Panc1 (cell line): Measurements from ENCODE around the gene PPP1CC. TPM values are rescaled to one million over a fixed set of nuclear protein-coding genes. Genes with fewer than 3 reads are reported as not detected.

Experiments used
- ATAC-seq: fragments of 200-7000 bp; cut with Tn5 transposase; 2 replicates; pipeline ENCODE4 v1.9.1; 2020; ENCODE audit warnings: mild to moderate bottlenecking, moderate library complexity
- BruUV-seq: library from RNA; stranded (reverse); fragments of 400-500 nt; replicated peaks from 2 replicates; lab custom pipeline; 2021; lab: Mats Ljungman, UMichigan
- CTCF ChIA-PET: fragments of 300-600 bp; sonication (Branson Sonifier 250); formaldehyde crosslinking; loops from one replicate; lab custom pipeline; 2022; ENCODE audit warnings: antibody characterized with exemption; lab: Charles Lee
- POLR2A ChIA-PET: fragments of 300-600 bp; sonication (Branson Sonifier 250); formaldehyde crosslinking; loops from one replicate; lab custom pipeline; 2022; ENCODE audit warnings: antibody characterized with exemption; lab: Charles Lee
- DNase-seq: peaks from one replicate; pipeline ENCODE4 v3.0.0-alpha.2; 2010; ENCODE audit warnings: low read depth, low spot score
- H3K27ac ChIP-seq: 2 replicates; pipeline ENCODE4 v1.5.1; 2011; ENCODE audit warnings: mild to moderate bottlenecking, low read length, inconsistent platforms
- H3K27me3 ChIP-seq: fragments of 200-500 bp; sonication (Bioruptor generic); 2 replicates; pipeline ENCODE4 v1.6.0; 2014; ENCODE audit warnings: low read length, inconsistent platforms; ENCODE audit not compliant: control insufficient read depth, insufficient read depth
- H3K36me3 ChIP-seq: fragments of 200-500 bp; sonication (Bioruptor generic); 2 replicates; pipeline ENCODE4 v1.5.1; 2014; ENCODE audit warnings: inconsistent platforms, mild to moderate bottlenecking, low read length, moderate library complexity; ENCODE audit not compliant: control insufficient read depth, insufficient read depth
- H3K4me1 ChIP-seq: 2 replicates; pipeline ENCODE4 v1.5.1; 2011; ENCODE audit warnings: inconsistent platforms, mild to moderate bottlenecking, low read length, moderate library complexity; ENCODE audit not compliant: control insufficient read depth, insufficient read depth
- H3K4me3 ChIP-seq, 2 experiments: 2 replicates each; pipeline ENCODE4 v1.5.1; 2011 to 2012; ENCODE audit warnings: low read depth in 2 of 2, low read length in 2 of 2, mild to moderate bottlenecking in 2 of 2, inconsistent platforms in 1 of 2, moderate library complexity in 1 of 2
- H3K9me3 ChIP-seq: fragments of 200-500 bp; sonication (Bioruptor generic); 2 replicates; pipeline ENCODE4 v1.5.1; 2014; ENCODE audit warnings: low read depth, mild to moderate bottlenecking, inconsistent platforms, low read length, moderate library complexity; ENCODE audit not compliant: control insufficient read depth, insufficient read depth
- POLR2AphosphoS5 ChIP-seq: IDR thresholded peaks from 2 replicates; pipeline ENCODE4 v1.6.1; 2012; ENCODE audit warnings: mild to moderate bottlenecking, low read depth, low read length, moderate library complexity
- SIN3A ChIP-seq: IDR thresholded peaks from 2 replicates; pipeline ENCODE4 v1.6.1; 2012; ENCODE audit warnings: low read depth, mild to moderate bottlenecking, low read length, moderate library complexity, borderline replicate concordance; ENCODE audit not compliant: insufficient read depth
- TCF7L2 ChIP-seq: IDR thresholded peaks from 2 replicates; pipeline ENCODE4 v1.6.1; 2011; ENCODE audit warnings: mild to moderate bottlenecking, low read depth, low read length, inconsistent platforms
- in situ Hi-C: cut with HindIII; loops from 2 replicates; pipeline ENCODE4 v1.10.0; 2016; ENCODE audit warnings: low sequenced_read_pairs, low pct_unique_long_range_greater_than_20kb
- intact Hi-C: fragments of 100-400 bp; cut with micrococcal nuclease; formaldehyde crosslinking; loops from one replicate; pipeline ENCODE4 v1.10.0; 2022; ENCODE audit not compliant: unreplicated experiment
- total RNA-seq: library from RNA; stranded (reverse); gene quantifications from one replicate; pipeline ENCODE4 v1.2.1, GENCODE V29; 2021; ENCODE audit not compliant: unreplicated experiment
- TF ChIP-seq, protein P1 (sequence below), 2 experiments: IDR thresholded peaks; 2 replicates each; pipeline ENCODE4 v1.6.1; 2011 to 2012; ENCODE audit warnings: low read depth in 2 of 2, control low read depth in 1 of 2, low read length in 1 of 2, mild to moderate bottlenecking in 1 of 2, moderate library complexity in 1 of 2; ENCODE audit not compliant: insufficient read depth in 1 of 2
- TF ChIP-seq, protein P2 (sequence below): fragments of 450-650 bp; IDR thresholded peaks from 2 replicates; pipeline ENCODE4 v1.5.1; 2017; ENCODE audit warnings: mild to moderate bottlenecking

The PPP1CC gene
- total RNA-seq, 1 experiment from 2014 or later, result 219 TPM

DNA sequence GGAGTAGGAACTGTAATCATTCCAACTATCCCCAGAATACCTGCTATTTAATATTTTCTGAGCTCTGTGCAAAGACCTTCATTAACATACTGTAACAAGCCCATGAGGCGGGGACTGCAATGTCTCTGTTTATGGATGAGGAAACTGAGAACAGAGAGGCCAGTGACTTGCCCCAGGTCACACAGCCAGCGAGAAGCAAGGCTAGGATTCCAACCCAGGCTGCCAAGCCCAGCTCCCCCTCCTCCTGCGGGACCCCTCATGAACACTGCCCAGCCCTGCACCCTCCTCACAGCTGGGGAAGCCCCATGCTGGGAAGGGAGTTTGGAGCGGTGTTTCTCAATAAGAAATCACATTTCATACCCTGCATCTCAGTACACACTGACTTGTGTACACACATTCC lies 64.7 kb downstream of the PPP1CC start:
- CTCF ChIA-PET, result no interaction called here
- DNase-seq, result no peak
- BruUV-seq, result no TSS peak
- no peaks in the 10 kb centered on the region for H3K36me3 ChIP-seq
- H3K27me3 ChIP-seq, result no peaks in the 10 kb centered on the region
- no peak overlapping the region for H3K4me3 ChIP-seq
- in situ Hi-C loops, result no loop called here
- H3K27ac ChIP-seq, result no peak overlapping the region
- no peak for TF ChIP-seq POLR2AphosphoS5
- TF ChIP-seq TCF7L2, result no peak
- TF ChIP-seq, protein P1, sequence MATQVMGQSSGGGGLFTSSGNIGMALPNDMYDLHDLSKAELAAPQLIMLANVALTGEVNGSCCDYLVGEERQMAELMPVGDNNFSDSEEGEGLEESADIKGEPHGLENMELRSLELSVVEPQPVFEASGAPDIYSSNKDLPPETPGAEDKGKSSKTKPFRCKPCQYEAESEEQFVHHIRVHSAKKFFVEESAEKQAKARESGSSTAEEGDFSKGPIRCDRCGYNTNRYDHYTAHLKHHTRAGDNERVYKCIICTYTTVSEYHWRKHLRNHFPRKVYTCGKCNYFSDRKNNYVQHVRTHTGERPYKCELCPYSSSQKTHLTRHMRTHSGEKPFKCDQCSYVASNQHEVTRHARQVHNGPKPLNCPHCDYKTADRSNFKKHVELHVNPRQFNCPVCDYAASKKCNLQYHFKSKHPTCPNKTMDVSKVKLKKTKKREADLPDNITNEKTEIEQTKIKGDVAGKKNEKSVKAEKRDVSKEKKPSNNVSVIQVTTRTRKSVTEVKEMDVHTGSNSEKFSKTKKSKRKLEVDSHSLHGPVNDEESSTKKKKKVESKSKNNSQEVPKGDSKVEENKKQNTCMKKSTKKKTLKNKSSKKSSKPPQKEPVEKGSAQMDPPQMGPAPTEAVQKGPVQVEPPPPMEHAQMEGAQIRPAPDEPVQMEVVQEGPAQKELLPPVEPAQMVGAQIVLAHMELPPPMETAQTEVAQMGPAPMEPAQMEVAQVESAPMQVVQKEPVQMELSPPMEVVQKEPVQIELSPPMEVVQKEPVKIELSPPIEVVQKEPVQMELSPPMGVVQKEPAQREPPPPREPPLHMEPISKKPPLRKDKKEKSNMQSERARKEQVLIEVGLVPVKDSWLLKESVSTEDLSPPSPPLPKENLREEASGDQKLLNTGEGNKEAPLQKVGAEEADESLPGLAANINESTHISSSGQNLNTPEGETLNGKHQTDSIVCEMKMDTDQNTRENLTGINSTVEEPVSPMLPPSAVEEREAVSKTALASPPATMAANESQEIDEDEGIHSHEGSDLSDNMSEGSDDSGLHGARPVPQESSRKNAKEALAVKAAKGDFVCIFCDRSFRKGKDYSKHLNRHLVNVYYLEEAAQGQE (IDR thresholded peaks at IDR 0.05; ENCODE audit: insufficient read depth in 1 of 2, low read depth in 2 of 2, low read length in 1 of 2), result no peak
- POLR2A ChIA-PET, result no interaction called here
- intact Hi-C loops, result no loop called here
- H3K9me3 ChIP-seq, result no peaks in the 10 kb centered on the region
- H3K4me1 ChIP-seq, result no peaks in the 10 kb centered on the region
- ATAC-seq, result no peak

DNA sequence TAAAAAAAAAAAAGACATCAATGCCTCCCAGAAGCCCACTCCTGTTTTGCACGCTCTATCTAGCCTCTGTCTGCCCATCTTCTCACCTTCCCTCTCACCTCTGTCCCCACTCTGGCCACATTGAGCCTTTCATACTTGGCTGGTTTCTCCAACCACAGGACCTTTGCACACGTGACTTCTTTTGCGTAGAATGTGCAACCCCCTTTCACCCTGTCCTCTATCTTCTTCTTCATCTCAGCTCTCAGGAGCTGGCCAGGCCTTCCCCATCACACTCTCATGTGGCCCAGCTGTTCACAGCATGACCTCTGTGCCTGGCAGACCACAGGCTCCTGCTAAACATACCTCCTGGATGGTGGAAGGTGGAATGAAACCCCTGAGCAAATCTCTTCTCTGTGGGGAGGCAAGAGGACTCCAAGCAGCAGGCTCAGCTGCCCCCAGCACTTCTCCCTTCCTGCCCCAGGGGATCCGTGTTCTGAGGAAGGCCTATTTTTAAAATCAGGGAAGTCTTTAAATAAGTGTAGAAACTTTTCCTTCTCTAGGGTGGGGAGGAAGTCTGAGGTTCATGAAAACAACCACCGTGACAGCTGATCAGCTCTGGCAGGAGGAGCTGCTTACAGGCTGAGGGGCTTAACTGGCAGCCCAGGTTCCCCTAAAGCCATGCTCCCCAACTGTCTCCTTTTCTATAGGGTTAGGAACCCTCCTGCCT lies 65.3 kb downstream of the PPP1CC start:
- no peaks in the 10 kb centered on the region for H3K36me3 ChIP-seq
- ATAC-seq (no peak), DNase-seq (no peak)
- no peaks in the 10 kb centered on the region for H3K9me3 ChIP-seq
- no peaks in the 10 kb centered on the region for H3K4me1 ChIP-seq
- intact Hi-C loops (no loop called here), in situ Hi-C loops (no loop called here)
- no peak overlapping the region for H3K27ac ChIP-seq
- POLR2A ChIA-PET, result interaction anchor here (0.5 to 0.6 kb wide), 2 partner anchors 68 to 78 kb away, joined by 4 to 5 read pairs; no protein-coding TSS in a partner anchor
- TF ChIP-seq, protein P2, sequence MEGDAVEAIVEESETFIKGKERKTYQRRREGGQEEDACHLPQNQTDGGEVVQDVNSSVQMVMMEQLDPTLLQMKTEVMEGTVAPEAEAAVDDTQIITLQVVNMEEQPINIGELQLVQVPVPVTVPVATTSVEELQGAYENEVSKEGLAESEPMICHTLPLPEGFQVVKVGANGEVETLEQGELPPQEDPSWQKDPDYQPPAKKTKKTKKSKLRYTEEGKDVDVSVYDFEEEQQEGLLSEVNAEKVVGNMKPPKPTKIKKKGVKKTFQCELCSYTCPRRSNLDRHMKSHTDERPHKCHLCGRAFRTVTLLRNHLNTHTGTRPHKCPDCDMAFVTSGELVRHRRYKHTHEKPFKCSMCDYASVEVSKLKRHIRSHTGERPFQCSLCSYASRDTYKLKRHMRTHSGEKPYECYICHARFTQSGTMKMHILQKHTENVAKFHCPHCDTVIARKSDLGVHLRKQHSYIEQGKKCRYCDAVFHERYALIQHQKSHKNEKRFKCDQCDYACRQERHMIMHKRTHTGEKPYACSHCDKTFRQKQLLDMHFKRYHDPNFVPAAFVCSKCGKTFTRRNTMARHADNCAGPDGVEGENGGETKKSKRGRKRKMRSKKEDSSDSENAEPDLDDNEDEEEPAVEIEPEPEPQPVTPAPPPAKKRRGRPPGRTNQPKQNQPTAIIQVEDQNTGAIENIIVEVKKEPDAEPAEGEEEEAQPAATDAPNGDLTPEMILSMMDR, result no peak
- TF ChIP-seq TCF7L2 (no peak), SIN3A (no peak), POLR2AphosphoS5 (no peak)
- TF ChIP-seq, protein P1 (IDR thresholded peaks at IDR 0.05; ENCODE audit: insufficient read depth in 1 of 2, low read depth in 2 of 2, low read length in 1 of 2), result no peak
- CTCF ChIA-PET, result no interaction called here
- no peak overlapping the region for H3K4me3 ChIP-seq
- H3K27me3 ChIP-seq, result no peaks in the 10 kb centered on the region
- no TSS peak for BruUV-seq
